Ecto neural progenitor cell (in vitro differentiated cells): ENCODE measurements around the gene NDUFV2.
A peak's percentile ranks its signal among the peaks of the same experiment; 100 is the strongest.
"Not testable (repeated sequence)": the region's sequence is repeated elsewhere in the genome, so short reads cannot be mapped to it uniquely, and the experiment has no call there.

ENCODE experiments used
- DNase-seq: peaks from one replicate; pipeline ENCODE4 v3.0.0-alpha.2; 2018; ENCODE audit warnings: low spot score

Gene NDUFV2

DNA sequence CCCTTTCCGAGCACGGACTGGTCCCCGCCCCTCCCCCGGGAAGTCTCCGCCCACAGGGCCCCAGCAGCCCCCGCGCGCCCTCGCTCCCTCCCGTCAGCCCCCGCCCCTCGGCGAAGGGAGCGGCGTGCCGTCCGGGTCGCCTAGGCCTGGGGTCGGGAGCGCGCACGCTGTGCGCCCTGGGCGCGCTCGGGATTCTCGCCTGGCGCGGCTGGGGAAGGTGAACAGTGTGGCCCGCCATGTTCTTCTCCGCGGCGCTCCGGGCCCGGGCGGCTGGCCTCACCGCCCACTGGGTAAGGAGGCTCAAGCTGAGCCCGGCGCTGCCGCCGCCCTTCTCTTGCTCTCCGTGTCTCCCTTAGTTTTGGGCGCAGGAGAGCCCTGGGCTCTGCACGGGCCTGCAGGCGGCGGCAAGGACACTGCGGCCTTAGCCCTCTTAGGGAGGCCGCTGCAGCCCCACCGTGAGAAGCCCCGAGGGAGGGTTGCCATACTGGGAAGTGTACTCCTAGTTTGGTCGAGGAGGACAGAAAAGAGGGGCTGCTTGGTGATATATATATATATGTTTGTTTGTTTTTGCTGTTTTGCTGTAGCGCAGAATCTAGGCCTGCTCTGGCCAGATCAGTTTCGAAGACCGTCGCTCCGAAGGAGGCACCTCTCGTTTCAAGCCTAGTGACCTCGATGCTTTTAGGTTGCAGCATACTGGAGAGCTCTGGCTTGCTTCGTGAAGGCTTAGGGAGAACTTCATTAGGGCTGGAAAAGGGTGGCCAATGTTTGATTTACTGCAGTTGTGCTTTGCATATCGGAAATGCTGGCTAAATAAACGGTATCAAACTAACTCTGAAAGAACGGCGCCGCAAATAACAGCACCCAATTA is at the start of gene NDUFV2:
NDUFV2 (plus strand) TSS at position 192 of the 868 bp plus-strand sequence; CDS start at position 237, 45 bp downstream.
- peak; percentile 96 for DNase-seq

GRCh38 chr18:9053814-9054213 is 48.7 kb upstream of the NDUFV2 start:
- no peak for DNase-seq

DNA sequence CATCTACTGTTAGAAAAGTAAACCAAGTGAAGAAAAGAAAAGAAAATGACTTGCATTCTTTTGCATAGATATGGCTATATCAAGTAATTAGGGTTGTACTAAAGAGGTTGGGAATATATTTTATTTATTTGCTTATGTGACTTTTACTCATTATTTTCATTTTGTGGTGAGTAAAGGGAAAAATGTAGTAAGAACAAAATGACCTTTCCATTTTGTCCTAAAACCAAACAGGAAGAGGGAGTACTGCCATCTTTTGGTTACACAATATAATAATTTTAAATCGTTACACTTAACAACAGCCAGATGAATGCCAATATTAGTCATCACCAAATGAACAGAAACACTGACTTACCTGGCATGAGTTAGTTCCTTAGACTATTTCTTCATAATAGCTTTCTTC is 47.3 kb upstream of the NDUFV2 start:
- DNase-seq = no peak

GRCh38 chr18:9055626-9056025 is 46.9 kb upstream of the NDUFV2 start:
- DNase-seq = no peak

GRCh38 chr18:9057646-9058045 is 44.9 kb upstream of the NDUFV2 start:
- DNase-seq = no peak

DNA sequence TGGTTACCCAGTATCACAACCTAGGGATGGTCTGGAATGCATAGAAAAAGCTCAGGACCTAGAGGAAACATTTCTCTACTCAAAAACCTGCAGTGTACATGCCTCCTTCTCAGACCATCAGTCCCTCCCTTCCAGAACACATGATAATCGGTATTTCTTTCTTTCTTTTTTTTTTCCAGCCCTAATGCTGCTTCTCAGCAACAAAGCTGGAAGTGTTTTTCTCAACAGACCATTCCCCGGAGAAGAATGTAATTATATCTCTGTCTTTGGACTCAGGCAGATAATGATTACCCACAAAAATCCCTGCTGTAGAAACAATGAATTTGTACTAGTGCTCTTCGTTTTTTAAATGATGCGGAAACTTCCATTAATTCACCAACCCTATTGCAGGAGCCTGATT is 44.1 kb upstream of the NDUFV2 start:
- no peak for DNase-seq

- DNase-seq = no peak
Measured at GRCh38 chr18:9062418-9062751, 40.1 kb upstream of the NDUFV2 start.

DNA sequence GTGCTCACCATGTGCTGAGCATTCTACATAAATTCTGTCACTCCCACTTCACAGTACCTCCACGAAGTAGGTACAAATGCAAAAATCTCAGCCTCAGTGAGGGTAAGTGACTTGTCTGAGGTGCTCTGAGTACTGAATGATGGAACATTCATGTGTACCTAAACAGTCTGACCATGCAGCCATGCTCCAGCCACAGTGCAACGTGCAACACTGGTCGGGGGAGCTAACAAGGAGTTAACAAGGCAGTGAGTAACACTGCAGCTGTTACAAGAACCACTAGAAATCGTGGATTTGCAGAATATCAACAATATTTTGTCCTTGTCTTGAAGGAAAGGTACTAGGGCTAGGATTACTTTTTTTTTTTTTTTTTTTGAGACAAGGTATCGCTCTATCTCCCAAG is 36.6 kb upstream of the NDUFV2 start:
- no peak for DNase-seq

- DNase-seq = no peak
Measured at GRCh38 chr18:9066358-9066757, 36.1 kb upstream of the NDUFV2 start.

DNA sequence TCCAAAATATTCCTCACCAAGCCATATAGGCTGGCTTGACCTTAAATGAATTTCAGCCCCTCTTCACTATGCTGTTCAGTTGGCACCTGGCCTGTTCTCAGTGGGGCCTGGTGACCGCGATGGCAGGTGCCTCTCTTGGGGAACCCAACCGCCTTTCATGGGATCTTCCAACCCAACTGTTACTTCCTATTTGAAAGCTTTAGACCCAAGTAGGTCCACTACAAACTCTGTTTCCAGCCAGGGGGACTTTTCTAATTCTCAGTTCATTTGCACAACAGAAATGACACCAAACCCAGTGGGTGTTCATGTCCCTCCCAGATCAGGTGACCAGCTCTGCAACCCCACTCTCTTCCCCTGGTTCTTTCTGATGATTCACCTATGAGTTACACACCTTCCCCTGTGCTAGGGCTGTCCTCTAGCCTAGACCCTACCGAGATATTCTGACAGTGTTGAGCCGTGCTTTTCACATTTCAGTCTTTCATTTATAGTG is 35.6 kb upstream of the NDUFV2 start:
- no peak for DNase-seq

DNA sequence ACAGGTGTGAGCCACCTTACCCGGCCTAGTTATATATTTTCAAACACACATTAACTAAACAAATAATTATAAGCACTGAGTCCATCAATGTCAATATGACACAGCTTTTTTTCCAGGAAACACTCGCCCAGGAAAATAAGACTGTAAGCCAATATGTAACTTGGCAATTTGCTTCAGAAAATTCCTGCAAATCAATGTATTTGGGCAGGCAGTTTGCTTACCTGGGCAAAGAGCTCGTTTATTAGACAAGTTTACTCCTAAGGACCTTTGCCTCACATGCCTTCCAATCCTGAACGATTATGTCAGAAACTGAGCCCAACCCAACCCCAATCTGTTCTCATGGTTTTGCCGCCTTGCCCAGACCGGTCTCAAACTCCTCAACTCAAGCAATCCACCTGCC is 34.7 kb upstream of the NDUFV2 start:
- DNase-seq = no peak

DNA sequence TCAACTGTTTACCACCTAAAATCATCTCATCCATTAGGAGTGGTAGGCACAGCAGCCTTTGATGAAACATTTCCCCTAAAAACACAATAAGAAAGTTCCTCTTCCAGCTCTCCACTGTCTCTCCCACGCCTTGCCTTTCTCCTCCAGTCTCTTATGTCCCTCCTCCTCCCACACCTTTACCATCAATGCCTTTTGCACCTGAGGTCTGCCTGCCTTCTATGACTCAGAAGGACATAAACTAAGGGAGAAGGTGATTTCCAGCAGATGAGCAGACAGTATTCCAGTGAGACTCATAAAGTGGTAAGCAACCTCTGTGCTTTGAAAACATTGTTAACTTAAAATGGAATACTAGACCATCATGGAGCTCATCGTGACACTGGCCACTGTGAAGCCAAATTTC is 34.2 kb upstream of the NDUFV2 start:
- no peak for DNase-seq

GRCh38 chr18:9069601-9070000 is 32.9 kb upstream of the NDUFV2 start:
- DNase-seq = no peak

- DNase-seq = no peak
Measured at GRCh38 chr18:9070212-9070611, 32.3 kb upstream of the NDUFV2 start.

DNA sequence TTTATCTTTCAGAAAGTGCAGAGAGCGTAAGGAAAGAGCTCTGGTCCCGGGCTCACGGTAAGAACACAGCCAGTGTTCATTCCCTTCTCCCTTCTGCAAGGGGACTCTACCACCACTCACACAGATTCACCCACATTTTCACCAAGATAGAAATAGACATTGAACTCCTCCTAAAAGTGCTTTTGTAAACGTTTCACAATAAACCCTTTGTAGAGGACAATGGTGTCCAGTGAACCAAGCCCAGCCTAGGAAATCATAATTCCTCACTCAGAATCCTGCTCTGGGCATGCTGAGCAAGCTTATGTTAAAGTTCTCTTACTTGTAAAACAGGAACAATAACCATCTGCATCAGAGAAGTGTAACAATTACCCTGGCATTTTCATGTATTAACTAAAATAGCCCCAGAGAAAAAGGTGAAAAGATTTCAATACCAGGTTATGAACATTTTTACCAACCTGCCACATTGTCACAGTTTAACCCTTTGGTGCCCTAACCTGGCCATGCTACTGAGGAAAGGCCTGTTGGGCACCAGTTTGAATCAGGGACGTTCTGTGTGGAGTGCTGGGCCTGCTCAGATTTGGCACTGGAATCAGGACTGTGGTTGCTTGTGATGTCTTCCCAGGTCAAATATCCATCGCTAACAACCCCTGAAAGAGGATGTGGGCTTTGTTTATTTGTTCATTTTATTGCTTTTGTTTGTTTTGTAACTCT is 22.5 kb upstream of the NDUFV2 start:
- DNase-seq = no peak

- DNase-seq = no peak
Measured at GRCh38 chr18:9081940-9082339, 20.6 kb upstream of the NDUFV2 start.

- DNase-seq = no peak
Measured at GRCh38 chr18:9082711-9083510, 19.6 kb upstream of the NDUFV2 start.

- no peak for DNase-seq
Measured at GRCh38 chr18:9086015-9086414, 16.5 kb upstream of the NDUFV2 start.

DNA sequence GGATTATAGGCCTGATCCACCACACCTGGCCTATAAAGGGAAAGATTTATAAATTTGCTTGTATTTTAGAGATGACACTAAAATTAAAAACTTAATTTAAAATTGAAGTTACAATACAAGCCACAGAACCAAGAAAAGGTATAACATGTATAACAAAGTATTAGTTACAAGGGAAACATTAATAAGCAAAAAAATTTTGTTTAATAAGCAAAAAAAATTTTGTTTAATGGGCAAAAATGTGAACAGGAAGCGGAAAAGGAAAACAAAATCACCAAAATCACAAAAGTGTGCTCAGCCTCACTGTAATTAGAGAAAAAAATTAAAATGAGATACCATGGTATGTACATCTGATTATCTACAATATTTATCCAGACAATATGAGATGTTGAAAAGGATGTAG is 15.9 kb upstream of the NDUFV2 start:
- no peak for DNase-seq

GRCh38 chr18:9087144-9087543 is 15.4 kb upstream of the NDUFV2 start:
- DNase-seq = no peak

DNA sequence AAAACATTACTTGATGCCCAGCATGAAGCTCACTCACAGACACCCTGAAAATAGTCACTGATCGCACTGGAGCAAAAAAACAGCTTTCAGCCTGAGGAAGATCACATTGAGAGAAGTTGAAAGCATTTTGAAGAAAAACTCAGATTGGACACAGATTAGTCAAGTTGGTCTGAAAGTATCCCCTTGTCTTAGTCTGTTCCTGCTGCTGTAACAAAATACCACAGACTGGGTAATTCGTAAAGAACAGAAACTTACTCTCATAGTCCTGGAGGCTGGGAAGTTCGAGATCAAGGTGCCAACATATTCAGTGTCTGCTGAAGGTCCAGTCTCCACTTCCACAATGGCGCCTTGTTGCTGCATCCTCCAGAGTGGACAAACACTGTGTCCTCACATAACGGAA is 14.2 kb upstream of the NDUFV2 start:
- no peak for DNase-seq

DNA sequence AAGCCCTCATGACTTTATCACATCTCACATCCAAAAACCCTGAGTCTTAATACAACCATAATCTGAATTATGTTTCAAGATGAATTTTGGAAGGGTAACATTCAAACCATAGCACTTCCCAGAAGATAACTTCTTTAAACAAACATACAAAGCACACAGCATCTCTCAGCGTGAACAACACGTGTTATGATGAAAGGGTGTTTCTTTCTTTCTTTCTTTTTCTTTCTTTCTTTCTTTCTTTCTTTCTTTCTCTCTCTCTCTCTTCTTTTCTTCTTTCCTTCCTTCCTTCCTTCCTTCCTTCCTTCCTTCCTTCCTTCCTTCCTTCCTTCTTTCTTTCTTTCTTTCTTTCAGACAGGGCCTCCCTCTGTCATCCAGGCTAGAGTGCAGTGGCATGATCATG is 13.8 kb upstream of the NDUFV2 start:
- not testable (repeated sequence) for DNase-seq

DNA sequence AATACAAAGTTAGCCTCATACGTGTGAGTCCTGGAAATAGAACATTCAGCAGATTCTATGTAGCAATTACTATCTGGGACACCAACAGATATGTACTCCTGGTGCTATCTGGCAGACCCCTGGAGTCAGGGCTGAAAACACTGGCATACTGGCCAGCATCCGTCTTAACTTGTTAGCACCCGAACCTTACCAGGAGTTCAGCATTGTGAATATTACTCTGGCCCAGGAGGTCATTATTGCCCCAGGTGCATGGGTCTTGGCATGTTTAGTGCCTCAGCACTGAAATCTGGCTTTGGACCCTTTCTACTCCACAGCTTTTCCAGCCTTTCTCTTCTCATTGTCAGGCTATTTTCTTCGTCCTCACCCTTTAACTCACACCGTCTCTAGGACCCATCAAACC is 11.9 kb upstream of the NDUFV2 start:
- DNase-seq = no peak
